Osteoblast (primary cell): Measurements from ENCODE around the gene PRKN. TPM values are rescaled to one million over a fixed set of nuclear protein-coding genes. Genes with fewer than 3 reads are reported as not detected.

Experiments
- DNase-seq: peaks from one replicate; pipeline ENCODE4 v3.0.0; 2011; ENCODE audit warnings: low spot score, mixed read lengths; ENCODE audit not compliant: insufficient read length; ENCODE audit errors: missing footprints
- H2AFZ ChIP-seq: 2 replicates; pipeline ENCODE4 v1.6.0; 2011; ENCODE audit warnings: mild to moderate bottlenecking, low read length
- H3K27ac ChIP-seq: 2 replicates; pipeline ENCODE4 v1.5.1; 2011; ENCODE audit warnings: mild to moderate bottlenecking, low read depth, low read length, moderate library complexity
- H3K27me3 ChIP-seq: 2 replicates; pipeline ENCODE4 v1.6.0; 2012; ENCODE audit warnings: mild to moderate bottlenecking, control low read depth, inconsistent platforms, low read length, moderate library complexity; ENCODE audit not compliant: insufficient read depth
- H3K36me3 ChIP-seq: 2 replicates; pipeline ENCODE4 v1.5.1; 2011; ENCODE audit warnings: mild to moderate bottlenecking, low read length, control low read depth, moderate library complexity; ENCODE audit not compliant: insufficient read depth
- H3K4me1 ChIP-seq: 2 replicates; pipeline ENCODE4 v1.5.1; 2011; ENCODE audit warnings: mild to moderate bottlenecking, low read length, control low read depth, moderate library complexity; ENCODE audit not compliant: insufficient read depth
- H3K4me2 ChIP-seq: 2 replicates; pipeline ENCODE4 v1.6.0; 2011; ENCODE audit warnings: mild to moderate bottlenecking, low read length; ENCODE audit not compliant: insufficient read depth
- H3K4me3 ChIP-seq: fragments of 200-600 bp; sonication (generic); 3 replicates; pipeline ENCODE4 v1.5.1; 2012; ENCODE audit warnings: mild to moderate bottlenecking, low read length, inconsistent platforms; ENCODE audit not compliant: insufficient read depth
- H3K79me2 ChIP-seq: 2 replicates; pipeline ENCODE4 v1.6.0; 2012; ENCODE audit warnings: mild to moderate bottlenecking, low read length, control low read depth, inconsistent platforms; ENCODE audit not compliant: insufficient read depth
- H3K9me3 ChIP-seq: 2 replicates; pipeline ENCODE4 v1.5.1; 2011; ENCODE audit warnings: low read depth, low read length, control low read depth
- H4K20me1 ChIP-seq: 2 replicates; pipeline ENCODE4 v1.6.0; 2012; ENCODE audit warnings: mild to moderate bottlenecking, low read length, control low read depth; ENCODE audit not compliant: insufficient read depth
- CTCF ChIP-seq: IDR thresholded peaks from 2 replicates; pipeline ENCODE4 v1.5.1; 2011; ENCODE audit warnings: mild to moderate bottlenecking, low read depth, low read length, moderate library complexity; ENCODE audit errors: extremely low read depth
- total RNA-seq: library from RNA; depleted of rRNA; stranded (reverse); fragments of >200 nt; gene quantifications from 2 replicates; pipeline ENCODE4 v1.2.3, GENCODE V29; 2012

Gene PRKN
- total RNA-seq, 1 donor, result 2.9 TPM

- no peaks in the 10 kb centered on the region for H3K9me3 ChIP-seq
- H2AFZ ChIP-seq, result no peak overlapping the region
- H3K79me2 ChIP-seq, result no peaks in the 10 kb centered on the region
- no peaks in the 10 kb centered on the region for H4K20me1 ChIP-seq
- H3K4me3 ChIP-seq, result no peak overlapping the region
- no peak for TF ChIP-seq CTCF
- H3K27me3 ChIP-seq, result no peaks in the 10 kb centered on the region
- no peak for DNase-seq
- no peak overlapping the region for H3K4me2 ChIP-seq
- no peaks in the 10 kb centered on the region for H3K36me3 ChIP-seq
- H3K4me1 ChIP-seq, result no peaks in the 10 kb centered on the region
- no peak overlapping the region for H3K27ac ChIP-seq
Measured at GRCh38 chr6:162195441-162195840, 532.1 kb downstream of the PRKN start.

GRCh38 chr6:162190981-162191380 is 536.6 kb downstream of the PRKN start:
- no peaks in the 10 kb centered on the region for H3K36me3 ChIP-seq
- no peaks in the 10 kb centered on the region for H3K27me3 ChIP-seq
- H3K9me3 ChIP-seq, result no peaks in the 10 kb centered on the region
- H3K4me3 ChIP-seq, result no peak overlapping the region
- H4K20me1 ChIP-seq, result no peaks in the 10 kb centered on the region
- H3K4me1 ChIP-seq, result no peaks in the 10 kb centered on the region
- DNase-seq, result no peak
- no peak overlapping the region for H3K4me2 ChIP-seq
- no peak for TF ChIP-seq CTCF
- H3K27ac ChIP-seq, result no peak overlapping the region
- H3K79me2 ChIP-seq, result no peaks in the 10 kb centered on the region
- no peak overlapping the region for H2AFZ ChIP-seq

GRCh38 chr6:162187168-162187935 is 540.2 kb downstream of the PRKN start:
- no peaks in the 10 kb centered on the region for H3K9me3 ChIP-seq
- no peaks in the 10 kb centered on the region for H3K79me2 ChIP-seq
- no peak for TF ChIP-seq CTCF
- H3K27ac ChIP-seq, result no peak overlapping the region
- H3K36me3 ChIP-seq, result no peaks in the 10 kb centered on the region
- no peak for DNase-seq
- H3K27me3 ChIP-seq, result no peaks in the 10 kb centered on the region
- no peaks in the 10 kb centered on the region for H3K4me1 ChIP-seq
- no peak overlapping the region for H2AFZ ChIP-seq
- H3K4me3 ChIP-seq, result no peak overlapping the region
- H4K20me1 ChIP-seq, result no peaks in the 10 kb centered on the region
- H3K4me2 ChIP-seq, result no peak overlapping the region

- Histone ChIP-seq H3K27me3 (no peaks in the 10 kb centered on the region), H3K79me2 (no peaks in the 10 kb centered on the region), H3K4me2 (no peak overlapping the region), H3K9me3 (no peaks in the 10 kb centered on the region), H3K36me3 (no peaks in the 10 kb centered on the region), H2AFZ (no peak overlapping the region), H3K4me3 (no peak overlapping the region), H3K4me1 (no peaks in the 10 kb centered on the region), H3K27ac (no peak overlapping the region), H4K20me1 (no peaks in the 10 kb centered on the region)
- TF ChIP-seq CTCF, result no peak
- DNase-seq, result no peak
Measured at GRCh38 chr6:162184465-162184864, 543.1 kb downstream of the PRKN start.
